Colonic mucosa (tissue), 4 donors: ENCODE data around the gene KRT10. TPM values are rescaled to one million over a fixed set of nuclear protein-coding genes. Genes with fewer than 3 reads are reported as not detected.

Experiments used
- DNase-seq: peaks from one replicate; pipeline ENCODE4 v3.0.0-alpha.2; 2020
- H3K27ac ChIP-seq: fragments of 200-600 bp; one replicate; pipeline ENCODE4 v1.8.0; 2021
- H3K27me3 ChIP-seq: fragments of 200-600 bp; one replicate; pipeline ENCODE4 v1.8.0; 2021
- H3K36me3 ChIP-seq: fragments of 200-600 bp; one replicate; pipeline ENCODE4 v1.8.0; 2021
- H3K4me1 ChIP-seq: fragments of 200-600 bp; one replicate; pipeline ENCODE4 v1.8.0; 2021; ENCODE audit warnings: mild to moderate bottlenecking
- H3K4me3 ChIP-seq: fragments of 200-600 bp; one replicate; pipeline ENCODE4 v1.8.0; 2021
- H3K9ac ChIP-seq, 2 donors: one replicate each; pipeline ENCODE4 v1.7.0; 2013; ENCODE audit warnings: control low read depth in 2 of 2, low read depth in 2 of 2, low read length in 2 of 2
- H3K9me3 ChIP-seq: fragments of 200-600 bp; one replicate; pipeline ENCODE4 v1.8.0; 2021
- CTCF ChIP-seq: fragments of 200-600 bp; IDR thresholded peaks from one replicate; pipeline ENCODE4 v1.8.0; 2022; ENCODE audit warnings: antibody characterized with exemption, mild to moderate bottlenecking
- intact Hi-C: fragments of 100-400 bp; cut with DNase I; formaldehyde crosslinking; loops from one replicate; pipeline ENCODE4 v1.14.1; 2022
- total RNA-seq, 2 donors: library from RNA; stranded (reverse); fragmentation: NEBNext Ultra II Directional in 1 of 2; extraction: Animal tissue kit (Norgen Biotek cat#: 25700) in 1 of 2; gene quantifications; one replicate each; pipeline ENCODE4 v1.2.1, GENCODE V29; 2021
- donor health status: healthy.
- donor health status: DM: no; HTN: no; CAD: no.
- donor health status: DM: no; HTN: no; CAD: no.

Gene KRT10
- total RNA-seq, 2 donors from 2014 or later = 33.6 to 35.1 TPM

GRCh38 chr17:40779181-40779909 is 43.1 kb downstream of the KRT10 start:
- Histone ChIP-seq H3K9ac (no peak overlapping the region), H3K27ac (no peak overlapping the region), H3K27me3 (peaks cover 17% of the 10 kb centered on the region), H3K4me1 (no peaks in the 10 kb centered on the region), H3K4me3 (no peak overlapping the region), H3K36me3 (no peaks in the 10 kb centered on the region), H3K9me3 (no peaks in the 10 kb centered on the region)
- intact Hi-C loops = no loop called here
- DNase-seq = no peak
- no peak for TF ChIP-seq CTCF

GRCh38 chr17:40778461-40778860 is 44.0 kb downstream of the KRT10 start:
- intact Hi-C loops = no loop called here
- TF ChIP-seq CTCF = no peak
- H3K9me3 ChIP-seq = no peaks in the 10 kb centered on the region
- no peaks in the 10 kb centered on the region for H3K4me1 ChIP-seq
- H3K9ac ChIP-seq = no peak overlapping the region
- H3K36me3 ChIP-seq = no peaks in the 10 kb centered on the region
- H3K4me3 ChIP-seq = no peak overlapping the region
- DNase-seq = no peak
- H3K27me3 ChIP-seq = peaks cover 17% of the 10 kb centered on the region
- H3K27ac ChIP-seq = no peak overlapping the region

- intact Hi-C loops = no loop called here
- no peak overlapping the region for H3K9ac ChIP-seq
- no peaks in the 10 kb centered on the region for H3K9me3 ChIP-seq
- no peak overlapping the region for H3K4me3 ChIP-seq
- no peaks in the 10 kb centered on the region for H3K36me3 ChIP-seq
- TF ChIP-seq CTCF = no peak
- no peak for DNase-seq
- no peaks in the 10 kb centered on the region for H3K4me1 ChIP-seq
- no peak overlapping the region for H3K27ac ChIP-seq
- peaks cover 17% of the 10 kb centered on the region for H3K27me3 ChIP-seq
These were observed 44.4 kb downstream of the KRT10 start for GRCh38 chr17:40777971-40778370.

GRCh38 chr17:40777459-40777858 is 45.0 kb downstream of the KRT10 start:
- TF ChIP-seq CTCF = no peak
- H3K4me3 ChIP-seq = no peak overlapping the region
- intact Hi-C loops = no loop called here

GRCh38 chr17:40775945-40776344 is 46.5 kb downstream of the KRT10 start:
- Histone ChIP-seq H3K9me3 (no peaks in the 10 kb centered on the region), H3K27ac (no peak overlapping the region), H3K4me1 (no peaks in the 10 kb centered on the region), H3K36me3 (no peaks in the 10 kb centered on the region), H3K27me3 (peaks cover 17% of the 10 kb centered on the region), H3K9ac (no peak overlapping the region), H3K4me3 (no peak overlapping the region)
- no peak for TF ChIP-seq CTCF
- DNase-seq = no peak
- intact Hi-C loops = no loop called here

More at GRCh38 chr17:40777459-40777858, 45.0 kb downstream of the KRT10 start:
- peaks cover 17% of the 10 kb centered on the region for H3K27me3 ChIP-seq
- H3K36me3 ChIP-seq = no peaks in the 10 kb centered on the region
- H3K9me3 ChIP-seq = no peaks in the 10 kb centered on the region
- no peak for DNase-seq
- H3K27ac ChIP-seq = no peak overlapping the region
- H3K9ac ChIP-seq = no peak overlapping the region
- H3K4me1 ChIP-seq = no peaks in the 10 kb centered on the region
